ENCODE results near the gene NFE2.

NFE2 gene

DNA sequence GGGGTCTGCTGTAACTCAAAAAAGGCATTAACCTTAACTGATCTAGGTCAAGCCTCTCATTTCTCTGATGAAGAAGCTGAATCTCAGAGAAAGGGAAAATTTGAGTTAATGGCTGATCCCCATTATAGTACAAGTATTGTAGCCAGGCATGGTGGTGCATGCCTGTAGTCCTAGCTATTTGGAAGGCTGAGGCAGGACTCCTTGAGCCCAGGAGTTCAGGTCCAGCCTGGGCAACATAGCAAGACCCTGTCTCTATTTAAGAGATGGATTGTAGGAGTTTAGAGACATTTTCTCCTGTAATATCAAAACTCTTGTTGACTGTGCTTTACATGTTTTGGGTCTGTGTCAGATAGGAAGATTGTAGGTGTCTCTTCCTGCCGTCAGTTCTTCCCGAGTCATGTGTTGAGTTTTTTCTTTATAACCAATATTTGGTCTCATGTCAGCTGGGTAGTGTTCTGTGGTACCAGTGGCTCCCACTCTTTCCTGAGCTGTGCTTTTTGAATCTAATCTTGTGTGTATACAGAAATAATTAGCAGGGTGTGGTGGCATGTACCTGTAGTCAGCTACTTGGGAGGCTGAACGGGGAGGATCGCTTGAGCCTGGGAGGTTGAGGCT, 32.7 kb upstream of the NFE2 start:
- H3K27me3 ChIP-seq (ENCODE audit: control insufficient read depth, insufficient read depth, low read length) = no peaks in the 10 kb centered on the region
- H3K9me3 ChIP-seq (ENCODE audit: control insufficient read depth, low read length) = no peaks in the 10 kb centered on the region
- no peaks in the 10 kb centered on the region for H3K36me3 ChIP-seq (ENCODE audit: control insufficient read depth, insufficient read depth, low read length)
- no peak overlapping the region for H2AFZ ChIP-seq
- H3K27ac ChIP-seq = no peak overlapping the region
- peaks cover 5% of the 10 kb centered on the region for H3K4me1 ChIP-seq
- H3K4me3 ChIP-seq (ENCODE audit: low read depth, low read length) = no peak overlapping the region
- H3K9ac ChIP-seq = no peak overlapping the region
- H3K4me2 ChIP-seq (ENCODE audit: low read length) = no peak overlapping the region
- TF ChIP-seq, protein P1, sequence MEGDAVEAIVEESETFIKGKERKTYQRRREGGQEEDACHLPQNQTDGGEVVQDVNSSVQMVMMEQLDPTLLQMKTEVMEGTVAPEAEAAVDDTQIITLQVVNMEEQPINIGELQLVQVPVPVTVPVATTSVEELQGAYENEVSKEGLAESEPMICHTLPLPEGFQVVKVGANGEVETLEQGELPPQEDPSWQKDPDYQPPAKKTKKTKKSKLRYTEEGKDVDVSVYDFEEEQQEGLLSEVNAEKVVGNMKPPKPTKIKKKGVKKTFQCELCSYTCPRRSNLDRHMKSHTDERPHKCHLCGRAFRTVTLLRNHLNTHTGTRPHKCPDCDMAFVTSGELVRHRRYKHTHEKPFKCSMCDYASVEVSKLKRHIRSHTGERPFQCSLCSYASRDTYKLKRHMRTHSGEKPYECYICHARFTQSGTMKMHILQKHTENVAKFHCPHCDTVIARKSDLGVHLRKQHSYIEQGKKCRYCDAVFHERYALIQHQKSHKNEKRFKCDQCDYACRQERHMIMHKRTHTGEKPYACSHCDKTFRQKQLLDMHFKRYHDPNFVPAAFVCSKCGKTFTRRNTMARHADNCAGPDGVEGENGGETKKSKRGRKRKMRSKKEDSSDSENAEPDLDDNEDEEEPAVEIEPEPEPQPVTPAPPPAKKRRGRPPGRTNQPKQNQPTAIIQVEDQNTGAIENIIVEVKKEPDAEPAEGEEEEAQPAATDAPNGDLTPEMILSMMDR (IDR thresholded peaks at IDR 0.05) = no peak
- H3K79me2 ChIP-seq = peaks cover 47% of the 10 kb centered on the region

DNA sequence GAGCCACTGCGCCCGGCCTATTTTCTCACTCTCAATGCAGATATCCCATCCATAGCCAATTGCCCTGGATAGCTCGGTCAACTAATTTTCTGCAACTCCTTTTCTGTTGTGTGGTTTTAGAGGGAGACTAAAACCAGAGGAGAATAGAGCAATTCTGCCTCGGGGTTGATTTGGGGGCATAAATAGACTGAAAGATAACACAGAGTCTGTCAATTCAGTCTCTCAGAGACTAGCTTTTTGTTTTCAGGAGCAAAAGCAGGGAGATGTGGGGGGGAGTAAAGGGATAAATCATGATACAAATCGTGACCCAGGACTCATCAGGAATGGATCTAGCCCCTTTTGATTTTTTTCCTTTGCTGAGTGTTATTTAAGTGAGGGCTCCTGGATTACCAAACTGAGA, 30.6 kb upstream of the NFE2 start:
- TF ChIP-seq, protein P1 (IDR thresholded peaks at IDR 0.05) = no peak
- Histone ChIP-seq H3K79me2 (peaks cover 65% of the 10 kb centered on the region), H3K9ac (no peak overlapping the region)

DNA sequence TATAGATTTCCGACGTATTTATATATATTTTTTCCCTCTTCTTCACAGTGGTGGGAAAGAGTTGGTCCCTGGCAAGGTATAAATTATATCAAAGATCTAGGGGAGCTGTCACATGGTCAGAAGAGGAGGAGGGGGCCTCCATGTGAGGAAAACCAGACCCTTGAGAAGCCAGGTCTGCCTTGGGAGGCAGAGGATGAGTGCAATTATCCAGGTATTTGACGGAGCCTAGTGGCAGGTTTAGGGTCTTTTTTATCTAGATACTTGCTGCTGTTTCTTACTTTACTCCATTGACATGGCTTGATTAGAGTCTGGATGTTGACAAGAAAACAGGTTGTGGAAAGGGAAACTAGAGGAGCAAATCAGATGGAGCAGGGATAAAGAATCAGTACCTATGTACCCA, 29.6 kb upstream of the NFE2 start:
- H3K4me3 ChIP-seq (ENCODE audit: low read depth, low read length) = no peak overlapping the region
- no peaks in the 10 kb centered on the region for H3K9me3 ChIP-seq (ENCODE audit: control insufficient read depth, low read length)
- no peak overlapping the region for H2AFZ ChIP-seq
- H3K79me2 ChIP-seq = peaks cover 70% of the 10 kb centered on the region
- H3K4me2 ChIP-seq (ENCODE audit: low read length) = no peak overlapping the region
- H3K27ac ChIP-seq = no peak overlapping the region
- H3K4me1 ChIP-seq = no peaks in the 10 kb centered on the region
- no peak overlapping the region for H3K9ac ChIP-seq
- no peaks in the 10 kb centered on the region for H3K27me3 ChIP-seq (ENCODE audit: control insufficient read depth, insufficient read depth, low read length)
- H3K36me3 ChIP-seq (ENCODE audit: control insufficient read depth, insufficient read depth, low read length) = no peaks in the 10 kb centered on the region
- TF ChIP-seq, protein P1 (IDR thresholded peaks at IDR 0.05) = no peak

More for the DNA sequence above, 30.6 kb upstream of the NFE2 start:
- Histone ChIP-seq H3K27me3 (ENCODE audit: control insufficient read depth, insufficient read depth, low read length) (no peaks in the 10 kb centered on the region), H3K36me3 (ENCODE audit: control insufficient read depth, insufficient read depth, low read length) (no peaks in the 10 kb centered on the region), H3K9me3 (ENCODE audit: control insufficient read depth, low read length) (no peaks in the 10 kb centered on the region), H3K4me3 (ENCODE audit: low read depth, low read length) (no peak overlapping the region), H3K4me1 (no peaks in the 10 kb centered on the region), H3K4me2 (ENCODE audit: low read length) (no peak overlapping the region), H2AFZ (no peak overlapping the region), H3K27ac (no peak overlapping the region)

DNA sequence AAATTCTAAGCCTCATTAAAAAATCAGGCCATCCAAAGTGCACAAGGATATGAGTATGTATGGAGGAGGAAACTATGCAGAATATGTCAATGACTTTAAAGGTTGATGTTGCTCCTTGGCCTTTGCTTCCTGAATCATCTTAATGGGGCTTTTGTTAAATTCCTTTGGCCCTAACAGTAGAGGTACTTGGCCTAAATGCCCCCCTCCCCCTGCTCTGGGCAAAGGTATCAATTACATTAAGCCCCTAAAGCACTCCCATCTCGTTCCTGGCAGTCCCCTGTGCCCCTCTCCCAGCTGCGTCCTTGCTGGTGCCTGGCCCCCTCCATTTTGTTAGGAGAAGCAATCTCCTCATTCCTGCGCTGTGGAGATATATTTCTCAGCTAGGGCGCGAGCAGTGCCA, 28.9 kb upstream of the NFE2 start:
- H3K4me1 ChIP-seq = no peaks in the 10 kb centered on the region
- H3K36me3 ChIP-seq (ENCODE audit: control insufficient read depth, insufficient read depth, low read length) = no peaks in the 10 kb centered on the region
- no peak overlapping the region for H3K4me2 ChIP-seq (ENCODE audit: low read length)
- no peaks in the 10 kb centered on the region for H3K9me3 ChIP-seq (ENCODE audit: control insufficient read depth, low read length)
- no peak overlapping the region for H3K27ac ChIP-seq
- no peak overlapping the region for H3K9ac ChIP-seq
- no peaks in the 10 kb centered on the region for H3K27me3 ChIP-seq (ENCODE audit: control insufficient read depth, insufficient read depth, low read length)
- TF ChIP-seq, protein P1 (IDR thresholded peaks at IDR 0.05) = no peak
- H2AFZ ChIP-seq = no peak overlapping the region
- H3K4me3 ChIP-seq (ENCODE audit: low read depth, low read length) = no peak overlapping the region
- peaks cover 69% of the 10 kb centered on the region for H3K79me2 ChIP-seq
